KG1 (cell line): Measurements from ENCODE around the gene PLEKHG4B.
"Not testable (repeated sequence)": the region's sequence is repeated elsewhere in the genome, so short reads cannot be mapped to it uniquely, and the experiment has no call there.

Experiments used
- DNase-seq: peaks from one replicate; lab custom pipeline; 2025; lab: John Stamatoyannopoulos, UW

Gene PLEKHG4B

GRCh38 chr5:155651-156410 lies 63.9 kb downstream of the PLEKHG4B start:
- no peak for DNase-seq

GRCh38 chr5:156411-157072 lies 64.6 kb downstream of the PLEKHG4B start:
- no peak for DNase-seq

DNA sequence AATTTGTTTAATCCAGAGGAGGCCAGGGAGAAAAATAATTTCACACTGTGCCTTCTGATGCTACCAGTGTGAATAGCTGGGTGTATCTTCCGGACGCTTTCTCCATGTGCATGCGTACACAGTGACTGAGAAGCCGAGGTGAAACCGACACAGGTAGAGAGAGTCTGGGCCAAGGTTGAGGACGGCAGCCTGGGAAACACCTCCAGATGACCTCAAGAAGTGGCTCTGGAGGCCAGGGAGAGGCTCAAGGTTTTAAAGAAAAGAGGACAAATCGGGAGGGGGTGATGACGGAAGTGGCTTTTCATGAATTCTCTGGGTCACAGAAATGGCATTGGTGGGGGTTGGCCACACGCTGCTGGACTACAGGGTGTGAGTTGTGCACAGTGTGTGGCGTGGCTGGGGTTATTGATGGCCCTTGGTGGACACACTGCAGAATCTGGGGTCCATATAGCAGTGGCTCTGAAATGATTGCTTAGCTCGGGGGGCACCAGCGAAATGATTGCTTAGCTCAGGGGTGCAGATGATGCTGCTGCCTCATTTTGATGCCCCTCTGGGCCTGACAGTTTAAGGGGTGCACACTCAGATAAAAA lies 65.3 kb downstream of the PLEKHG4B start:
- no peak for DNase-seq

DNA sequence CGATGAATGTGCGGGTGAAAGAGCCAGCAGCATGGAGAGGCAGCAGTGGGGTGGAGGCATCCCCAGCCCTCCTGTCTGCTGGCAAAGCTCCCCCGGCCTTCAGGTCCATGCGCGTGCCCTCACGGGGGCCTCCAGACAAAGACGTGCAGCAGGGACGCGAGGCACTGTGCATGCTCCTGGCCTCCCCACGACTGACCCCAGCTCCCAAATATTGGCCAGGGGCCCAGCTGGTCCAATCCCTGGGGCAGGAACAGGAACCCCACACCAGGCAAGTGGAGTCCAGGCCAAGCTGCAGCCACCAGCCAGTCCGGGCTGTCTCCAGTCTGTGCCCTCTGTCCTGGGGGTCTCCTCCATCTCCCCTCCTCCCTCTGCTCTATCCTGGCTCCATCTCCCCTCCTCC lies 65.8 kb downstream of the PLEKHG4B start:
- no peak for DNase-seq

DNA sequence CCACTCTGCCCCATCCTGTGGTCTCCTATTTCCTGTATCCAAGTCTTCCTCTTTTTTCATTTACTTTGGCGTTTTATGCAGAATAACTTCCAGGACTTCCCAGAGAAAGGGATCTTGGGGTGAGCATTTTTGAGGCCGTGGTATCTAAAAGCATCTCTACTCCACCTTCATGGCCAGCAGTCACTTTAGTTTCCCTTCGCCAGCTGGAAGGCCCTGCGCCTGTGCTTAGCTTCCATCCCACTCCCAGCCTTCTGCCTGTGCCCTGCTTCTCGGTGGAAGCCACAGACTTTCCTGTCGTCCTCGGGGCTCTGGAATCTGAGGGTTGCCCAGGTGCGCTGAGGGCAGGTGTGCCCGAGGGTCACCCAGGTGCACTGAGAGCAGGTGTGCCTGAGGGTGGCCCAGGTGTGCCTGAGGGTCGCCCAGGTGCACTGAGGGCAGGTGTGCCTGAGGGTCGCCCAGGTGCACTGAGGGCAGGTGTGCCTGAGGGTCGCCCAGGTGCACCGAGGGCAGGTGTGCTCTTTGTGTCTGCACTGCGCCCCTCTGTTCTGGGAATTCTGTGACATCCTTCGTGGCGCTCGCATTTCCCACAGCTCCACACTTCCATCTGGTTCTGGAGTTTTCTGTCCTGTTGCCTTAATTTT lies 67.0 kb downstream of the PLEKHG4B start:
- DNase-seq = no peak

DNA sequence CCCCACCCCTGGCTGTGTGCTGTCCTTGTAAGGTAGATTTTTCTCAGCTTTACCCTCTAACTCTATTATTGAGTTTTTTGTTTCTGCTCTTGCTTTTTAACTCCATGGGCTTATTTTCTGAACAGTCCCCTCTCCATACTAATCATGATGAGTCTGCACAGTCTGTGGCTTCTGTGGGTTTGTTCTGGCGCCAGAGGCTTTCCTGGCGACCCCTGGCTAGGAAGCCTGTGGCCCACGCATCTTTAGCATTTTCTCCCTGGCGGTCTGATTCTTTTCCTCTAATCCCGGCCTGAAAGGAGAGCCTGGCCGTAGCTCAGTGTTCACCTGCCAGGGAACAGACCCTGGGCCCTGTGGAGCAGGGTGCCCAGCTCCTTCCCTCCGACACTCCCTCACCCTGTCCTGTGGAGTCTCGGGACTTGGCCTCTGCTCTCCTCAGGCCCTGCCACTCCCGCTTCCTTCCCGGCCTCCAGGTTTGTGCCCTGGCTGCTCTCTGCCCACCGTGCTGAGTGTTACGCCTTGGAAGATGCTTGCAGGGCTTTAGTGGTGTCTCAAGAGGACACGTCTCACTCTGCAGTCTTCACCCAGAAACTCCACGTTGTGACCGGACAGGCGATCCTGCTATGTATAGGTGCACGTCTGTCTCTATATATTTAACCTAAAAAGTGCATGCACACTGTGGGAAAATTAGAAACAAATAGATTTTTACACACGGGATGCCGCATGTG lies 67.6 kb downstream of the PLEKHG4B start:
- DNase-seq = no peak

DNA sequence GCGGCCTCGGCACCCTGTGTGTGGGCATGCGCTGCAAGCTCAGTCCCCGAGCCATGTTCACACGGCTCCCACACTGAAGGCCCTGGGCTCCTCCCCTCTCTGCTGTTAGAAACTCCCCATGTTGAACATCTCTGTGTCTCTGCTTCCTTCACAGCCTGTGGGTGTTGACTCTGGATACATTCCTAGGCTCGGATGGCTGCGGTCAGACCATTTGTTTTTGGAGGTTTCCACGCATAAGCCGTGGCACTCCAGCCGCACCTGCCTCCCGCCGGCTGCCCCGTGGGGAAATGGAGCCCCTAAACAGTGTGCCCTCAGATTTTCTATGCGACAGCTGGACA lies 68.2 kb downstream of the PLEKHG4B start:
- DNase-seq = no peak

- DNase-seq = no peak
These were observed 69.2 kb downstream of the PLEKHG4B start for GRCh38 chr5:160921-161802.

GRCh38 chr5:161803-162110 lies 69.8 kb downstream of the PLEKHG4B start:
- DNase-seq = no peak

- DNase-seq = no peak
These were observed 70.2 kb downstream of the PLEKHG4B start for GRCh38 chr5:162190-162564.

DNA sequence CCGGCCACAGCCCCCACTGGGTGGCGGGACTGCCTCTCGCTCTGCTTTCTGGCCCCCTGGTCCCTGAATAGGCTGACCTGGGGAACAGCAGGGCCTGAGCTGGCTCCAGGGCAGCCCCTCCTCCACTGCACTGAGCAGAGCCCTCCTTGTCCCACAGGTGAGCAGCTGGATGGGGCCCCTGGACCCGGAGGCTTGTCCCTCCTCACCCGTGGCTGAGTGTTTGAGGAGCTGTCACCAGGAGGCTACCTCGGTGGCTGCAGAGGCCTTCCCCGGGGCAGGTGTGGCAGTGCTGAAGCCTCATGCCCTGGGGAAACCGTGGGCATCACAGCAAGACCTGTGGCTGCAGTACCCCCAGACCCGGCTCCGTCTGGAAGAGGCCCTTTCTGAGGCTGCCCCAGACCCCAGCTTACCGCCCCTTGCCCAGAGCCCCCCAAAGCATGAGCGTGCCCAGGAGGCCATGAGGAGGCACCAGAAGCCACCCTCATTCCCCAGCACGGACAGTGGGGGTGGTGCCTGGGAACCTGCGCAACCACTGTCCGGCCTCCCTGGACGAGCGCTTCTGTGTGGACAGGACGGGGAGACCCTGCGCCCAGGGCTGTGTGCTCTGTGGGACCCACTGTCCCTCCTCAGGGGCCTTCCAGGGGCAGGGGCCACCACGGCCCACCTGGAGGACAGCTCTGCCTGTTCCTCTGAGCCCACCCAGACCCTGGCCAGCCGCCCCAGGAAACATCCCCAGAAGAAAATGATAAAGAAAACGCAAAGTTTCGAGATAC lies 70.8 kb downstream of the PLEKHG4B start:
- no peak for DNase-seq

DNA sequence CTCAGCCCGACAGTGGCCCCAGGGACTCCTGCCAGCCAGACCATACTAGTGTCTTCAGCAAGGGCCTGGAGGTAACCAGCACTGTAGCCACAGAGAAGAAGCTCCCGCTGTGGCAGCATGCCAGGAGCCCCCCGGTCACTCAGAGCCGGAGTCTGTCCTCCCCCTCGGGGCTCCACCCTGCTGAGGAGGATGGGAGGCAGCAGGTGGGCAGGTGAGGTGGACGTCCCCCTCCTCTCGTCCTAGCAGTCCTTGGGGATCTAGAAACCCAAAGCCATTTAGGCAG lies 71.3 kb downstream of the PLEKHG4B start:
- DNase-seq = no peak

DNA sequence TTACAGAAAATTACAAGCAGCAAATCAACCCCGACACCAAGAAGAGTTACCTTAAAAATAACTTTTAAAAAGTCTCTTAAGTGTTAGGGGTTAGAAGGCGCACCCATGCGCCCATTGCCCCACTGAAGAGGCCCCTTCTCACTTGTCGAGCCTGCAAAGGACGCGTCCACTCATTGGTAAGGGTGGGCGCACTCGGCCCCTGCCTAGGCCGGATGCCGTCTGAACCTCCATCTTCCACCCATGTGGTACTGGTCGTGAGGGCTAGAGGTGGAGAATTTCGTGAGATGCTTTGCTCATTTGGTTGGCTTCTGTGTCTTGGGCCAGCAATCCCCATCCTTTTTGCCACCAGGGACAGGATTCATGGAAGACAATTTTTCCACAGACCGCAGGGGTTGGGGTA lies 71.9 kb downstream of the PLEKHG4B start:
- DNase-seq = no peak

DNA sequence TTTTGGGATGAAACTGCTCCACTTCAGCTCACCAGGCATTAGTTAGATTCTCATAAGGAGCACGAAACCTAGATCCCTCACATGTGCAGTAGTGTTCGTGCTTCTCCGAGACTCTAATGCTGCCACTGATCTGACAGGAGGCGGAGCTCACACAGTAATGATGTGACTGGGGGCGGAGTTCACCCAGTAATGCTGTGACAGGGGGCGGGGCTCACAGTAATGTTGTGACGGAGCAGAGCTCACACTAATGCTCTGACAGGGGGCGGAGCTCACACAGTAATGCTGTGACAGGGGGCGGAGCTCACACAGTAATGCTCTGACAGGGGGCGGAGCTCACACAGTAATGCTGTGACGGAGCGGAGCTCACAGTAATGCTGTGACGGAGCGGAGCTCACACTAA lies 72.3 kb downstream of the PLEKHG4B start:
- no peak for DNase-seq

DNA sequence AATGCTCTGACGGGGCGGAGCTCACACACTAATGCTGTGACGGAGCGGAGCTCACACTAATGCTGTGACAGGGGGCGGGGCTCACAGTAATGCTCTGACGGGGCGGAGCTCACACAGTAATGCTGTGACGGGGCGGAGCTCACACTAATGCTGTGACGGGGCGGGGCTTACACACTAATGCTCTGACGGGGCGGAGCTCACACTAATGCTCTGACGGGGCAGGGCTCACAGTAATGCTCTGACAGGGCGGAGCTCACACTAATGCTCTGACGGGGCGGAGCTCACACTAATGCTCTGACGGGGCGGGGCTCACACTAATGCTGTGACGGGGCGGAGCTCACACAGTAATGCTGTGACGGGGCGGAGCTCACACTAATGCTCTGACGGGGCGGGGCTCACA lies 72.8 kb downstream of the PLEKHG4B start:
- not testable (repeated sequence) for DNase-seq

- DNase-seq = no peak
These were observed 74.7 kb downstream of the PLEKHG4B start for GRCh38 chr5:166441-167372.

GRCh38 chr5:167511-167910 lies 75.5 kb downstream of the PLEKHG4B start:
- DNase-seq = no peak

- no peak for DNase-seq
These were observed 76.2 kb downstream of the PLEKHG4B start for GRCh38 chr5:167982-168660.

- DNase-seq = no peak
These were observed 77.2 kb downstream of the PLEKHG4B start for GRCh38 chr5:169071-169727.
